K562 (cell line): ENCODE results near the gene NR3C2. TPM values are rescaled to one million over a fixed set of nuclear protein-coding genes. Genes with fewer than 3 reads are reported as not detected.

Experiments used
- ARID1B ChIP-seq: fragments of 450-650 bp; IDR thresholded peaks from 2 replicates; pipeline ENCODE4 v1.6.1; 2016; ENCODE audit warnings: antibody characterized with exemption, mild to moderate bottlenecking, inconsistent platforms
- KLF13 ChIP-seq: fragments of 450-650 bp; IDR thresholded peaks from 2 replicates; pipeline ENCODE4 v1.6.1; 2016; ENCODE audit warnings: missing genetic modification characterization, low read depth, mild to moderate bottlenecking, missing compliant biosample characterization, moderate library complexity, borderline replicate concordance
- MCM7 ChIP-seq, 2 experiments: fragments of 450-650 bp; IDR thresholded peaks; 2 replicates each; pipeline ENCODE4 v1.6.1; 2016 to 2018
- PHF8 ChIP-seq: fragments of 200-600 bp; sonication (generic); IDR thresholded peaks from 2 replicates; pipeline ENCODE4 v1.6.1; 2012; ENCODE audit warnings: mixed run types, mild to moderate bottlenecking, inconsistent platforms, low read length, moderate library complexity, borderline replicate concordance
- SETDB1 ChIP-seq: IDR thresholded peaks from one replicate; pipeline ENCODE4 v1.6.1; 2012; ENCODE audit warnings: low read length, control low read depth, inconsistent platforms
- ZNF133 ChIP-seq: fragments of 250-450 bp; sonication (Bioruptor Pico); IDR thresholded peaks from 2 replicates; pipeline ENCODE4 v1.4.0; 2020; ENCODE audit warnings: mild to moderate bottlenecking
- ZNF384 ChIP-seq: IDR thresholded peaks from 2 replicates; pipeline ENCODE4 v1.6.1; 2012; ENCODE audit warnings: low read depth, low read length, improper control_type of control experiment
- ZNF57 ChIP-seq: fragments of 450-650 bp; formaldehyde crosslinking; IDR thresholded peaks from 2 replicates; pipeline ENCODE4 v1.4.0; 2020; ENCODE audit warnings: mild to moderate bottlenecking, moderate library complexity
- polyA plus RNA-seq, 8 experiments: library from polyadenylated mRNA; depleted of rRNA in 4 of 8; stranded (reverse) in 5 of 8; unstranded in 3 of 8; fragments of >200 nt; fragmentation: Nextera tagmentation in 2 of 8; fragmentation: Illumina TruSeq in 1 of 8; extraction: Ambion mirVana in 2 of 8; extraction: Trizol in 1 of 8; gene quantifications; 2 replicates each; pipeline versions ENCODE4 v1.2.1 to v1.2.3, GENCODE V29; 2011 to 2014; ENCODE audit warnings: inconsistent platforms in 1 of 8, missing spikeins in 1 of 8
- total RNA-seq, 7 experiments: library from RNA; depleted of rRNA in 6 of 7; stranded (reverse); fragments of >200 nt in 6 of 7; fragmentation: Illumina TruSeq in 2 of 7; extraction: Trizol in 2 of 7; gene quantifications; 2 replicates each; pipeline versions ENCODE4 v1.2.1 to v1.2.3, GENCODE V29; 2011 to 2021; ENCODE audit warnings: low replicate concordance in 1 of 7
- TF ChIP-seq, protein P1 (sequence below), 2 experiments: fragments of 450-650 bp in 1 of 2; sonication (generic) in 1 of 2; formaldehyde crosslinking; conservative IDR thresholded peaks; 2 replicates each; pipeline versions ENCODE4 v1.4.0 to v1.8.1; 2020 to 2022; ENCODE audit warnings: mild to moderate bottlenecking in 1 of 2, missing genetic modification reagents in 1 of 2
- TF ChIP-seq, protein P2 (sequence below): fragments of 250-450 bp; sonication (Bioruptor Pico); IDR thresholded peaks from 2 replicates; pipeline ENCODE4 v1.5.0; 2020; ENCODE audit warnings: mild to moderate bottlenecking, borderline replicate concordance
- TF ChIP-seq, protein P3 (sequence below): fragments of 450-650 bp; IDR thresholded peaks from 2 replicates; pipeline ENCODE4 v1.6.1; 2016

NR3C2 gene
- total and polyA plus RNA-seq, 9 of the 15 experiments (the other 6 are each of a cell fraction or from before 2014, with no cell fraction given), result 0.01 to 0.28 (median 0.16) TPM; not detected in 2

DNA sequence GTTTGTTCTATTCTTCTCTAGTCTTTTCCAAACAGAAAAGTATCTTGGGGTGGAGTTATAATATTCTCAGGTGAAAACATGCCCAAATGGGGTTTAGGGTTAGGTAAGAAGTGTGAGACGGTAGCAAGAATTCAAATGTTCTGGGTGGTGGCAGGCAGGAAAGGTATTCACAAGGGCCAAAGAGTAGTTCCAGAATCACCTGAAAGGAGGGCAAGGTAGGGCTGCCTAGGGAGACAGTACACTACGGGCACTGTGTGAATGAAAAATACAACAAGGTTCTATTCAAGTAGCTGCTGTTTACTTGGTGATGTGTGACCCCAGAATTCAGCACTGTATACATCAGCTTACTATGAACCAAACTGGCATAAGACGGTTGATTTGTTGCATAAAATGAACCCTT is 51.9 kb downstream of the NR3C2 start (continued):
- TF ChIP-seq, protein P1, sequence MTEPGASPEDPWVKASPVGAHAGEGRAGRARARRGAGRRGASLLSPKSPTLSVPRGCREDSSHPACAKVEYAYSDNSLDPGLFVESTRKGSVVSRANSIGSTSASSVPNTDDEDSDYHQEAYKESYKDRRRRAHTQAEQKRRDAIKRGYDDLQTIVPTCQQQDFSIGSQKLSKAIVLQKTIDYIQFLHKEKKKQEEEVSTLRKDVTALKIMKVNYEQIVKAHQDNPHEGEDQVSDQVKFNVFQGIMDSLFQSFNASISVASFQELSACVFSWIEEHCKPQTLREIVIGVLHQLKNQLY (CRISPR knock-in tag; conservative IDR thresholded peaks at IDR 0.05), result no peak
- TF ChIP-seq ZNF57 (CRISPR knock-in tag) (no peak), SETDB1 (no peak), ARID1B (no peak), KLF13 (tag) (no peak), ZNF384 (no peak), MCM7 (IDR thresholded peaks at IDR 0.05) (no peak), ZNF133 (CRISPR knock-in tag) (no peak), PHF8 (no peak)
- TF ChIP-seq, protein P2, sequence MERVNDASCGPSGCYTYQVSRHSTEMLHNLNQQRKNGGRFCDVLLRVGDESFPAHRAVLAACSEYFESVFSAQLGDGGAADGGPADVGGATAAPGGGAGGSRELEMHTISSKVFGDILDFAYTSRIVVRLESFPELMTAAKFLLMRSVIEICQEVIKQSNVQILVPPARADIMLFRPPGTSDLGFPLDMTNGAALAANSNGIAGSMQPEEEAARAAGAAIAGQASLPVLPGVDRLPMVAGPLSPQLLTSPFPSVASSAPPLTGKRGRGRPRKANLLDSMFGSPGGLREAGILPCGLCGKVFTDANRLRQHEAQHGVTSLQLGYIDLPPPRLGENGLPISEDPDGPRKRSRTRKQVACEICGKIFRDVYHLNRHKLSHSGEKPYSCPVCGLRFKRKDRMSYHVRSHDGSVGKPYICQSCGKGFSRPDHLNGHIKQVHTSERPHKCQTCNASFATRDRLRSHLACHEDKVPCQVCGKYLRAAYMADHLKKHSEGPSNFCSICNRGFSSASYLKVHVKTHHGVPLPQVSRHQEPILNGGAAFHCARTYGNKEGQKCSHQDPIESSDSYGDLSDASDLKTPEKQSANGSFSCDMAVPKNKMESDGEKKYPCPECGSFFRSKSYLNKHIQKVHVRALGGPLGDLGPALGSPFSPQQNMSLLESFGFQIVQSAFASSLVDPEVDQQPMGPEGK (CRISPR knock-in tag), result no peak
- TF ChIP-seq, protein P3, sequence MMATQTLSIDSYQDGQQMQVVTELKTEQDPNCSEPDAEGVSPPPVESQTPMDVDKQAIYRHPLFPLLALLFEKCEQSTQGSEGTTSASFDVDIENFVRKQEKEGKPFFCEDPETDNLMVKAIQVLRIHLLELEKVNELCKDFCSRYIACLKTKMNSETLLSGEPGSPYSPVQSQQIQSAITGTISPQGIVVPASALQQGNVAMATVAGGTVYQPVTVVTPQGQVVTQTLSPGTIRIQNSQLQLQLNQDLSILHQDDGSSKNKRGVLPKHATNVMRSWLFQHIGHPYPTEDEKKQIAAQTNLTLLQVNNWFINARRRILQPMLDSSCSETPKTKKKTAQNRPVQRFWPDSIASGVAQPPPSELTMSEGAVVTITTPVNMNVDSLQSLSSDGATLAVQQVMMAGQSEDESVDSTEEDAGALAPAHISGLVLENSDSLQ, result no peak
- TF ChIP-seq, all 486 proteins: peak for 0
